ENCODE data around the gene ABCC2. TPM values are rescaled to one million over a fixed set of nuclear protein-coding genes. Genes with fewer than 3 reads are reported as not detected.
"Not testable (repeated sequence)": the region's sequence is repeated elsewhere in the genome, so short reads cannot be mapped to it uniquely, and the experiment has no call there.

ABCC2 gene
- polyA plus RNA-seq, 2 donors = 0.20 to 0.35 TPM

- no peaks in the 10 kb centered on the region for H3K36me3 ChIP-seq (ENCODE audit: control insufficient read depth in 2 of 2, insufficient read depth in 2 of 2, low read length in 1 of 2)
- no peak overlapping the region for H3K27ac ChIP-seq (ENCODE audit: low read depth in 2 of 2, low read length in 1 of 2)
- H3K27me3 ChIP-seq (ENCODE audit: control insufficient read depth in 1 of 2, insufficient read depth in 2 of 2, low read length in 2 of 2) = no peaks in the 10 kb centered on the region
- 88 to 90% methylated on average over 3 of the region's 3 CpGs for WGBS, 2 donors
- no peaks in the 10 kb centered on the region for H3K4me1 ChIP-seq (ENCODE audit: control insufficient read depth in 2 of 2, insufficient read depth in 2 of 2, low read length in 1 of 2)
- no peak overlapping the region for H3K4me3 ChIP-seq (ENCODE audit: low read depth in 1 of 2, low read length in 2 of 2)
- H3K9me3 ChIP-seq (ENCODE audit: control insufficient read depth in 2 of 2, insufficient read depth in 1 of 2, low read depth in 1 of 2, low read length in 1 of 2) = no peaks in the 10 kb centered on the region
Observed at GRCh38 chr10:99827936-99828335, 45.5 kb downstream of the ABCC2 start.

- Histone ChIP-seq H3K36me3 (ENCODE audit: control insufficient read depth in 2 of 2, insufficient read depth in 2 of 2, low read length in 1 of 2) (no peaks in the 10 kb centered on the region), H3K4me1 (ENCODE audit: control insufficient read depth in 2 of 2, insufficient read depth in 2 of 2, low read length in 1 of 2) (no peaks in the 10 kb centered on the region), H3K4me3 (ENCODE audit: low read depth in 1 of 2, low read length in 2 of 2) (no peak overlapping the region), H3K27ac (ENCODE audit: low read depth in 2 of 2, low read length in 1 of 2) (no peak overlapping the region), H3K27me3 (ENCODE audit: control insufficient read depth in 1 of 2, insufficient read depth in 2 of 2, low read length in 2 of 2) (no peaks in the 10 kb centered on the region), H3K9me3 (ENCODE audit: control insufficient read depth in 2 of 2, insufficient read depth in 1 of 2, low read depth in 1 of 2, low read length in 1 of 2) (no peaks in the 10 kb centered on the region)
- 69 to 76% methylated on average over 2 of the region's 2 CpGs for WGBS, 2 donors
Observed at GRCh38 chr10:99828464-99828863, 46.0 kb downstream of the ABCC2 start.

- no peak overlapping the region for H3K4me3 ChIP-seq (ENCODE audit: low read depth in 1 of 2, low read length in 2 of 2)
- 84 to 88% methylated on average over 2 of the region's 2 CpGs for WGBS, 2 donors
- no peaks in the 10 kb centered on the region for H3K27me3 ChIP-seq (ENCODE audit: control insufficient read depth in 1 of 2, insufficient read depth in 2 of 2, low read length in 2 of 2)
- H3K9me3 ChIP-seq (ENCODE audit: control insufficient read depth in 2 of 2, insufficient read depth in 1 of 2, low read depth in 1 of 2, low read length in 1 of 2) = no peaks in the 10 kb centered on the region
- no peaks in the 10 kb centered on the region for H3K36me3 ChIP-seq (ENCODE audit: control insufficient read depth in 2 of 2, insufficient read depth in 2 of 2, low read length in 1 of 2)
- no peaks in the 10 kb centered on the region for H3K4me1 ChIP-seq (ENCODE audit: control insufficient read depth in 2 of 2, insufficient read depth in 2 of 2, low read length in 1 of 2)
- no peak overlapping the region for H3K27ac ChIP-seq (ENCODE audit: low read depth in 2 of 2, low read length in 1 of 2)
Observed at GRCh38 chr10:99832439-99832838, 50.0 kb downstream of the ABCC2 start.

GRCh38 chr10:99834410-99834809, 52.0 kb downstream of the ABCC2 start:
- no peak overlapping the region for H3K4me3 ChIP-seq (ENCODE audit: low read depth in 1 of 2, low read length in 2 of 2)
- H3K27ac ChIP-seq (ENCODE audit: low read depth in 2 of 2, low read length in 1 of 2) = no peak overlapping the region
- WGBS, 2 donors = 78 to 84% methylated on average over 4 of the region's 4 CpGs
- H3K27me3 ChIP-seq (ENCODE audit: control insufficient read depth in 1 of 2, insufficient read depth in 2 of 2, low read length in 2 of 2) = no peaks in the 10 kb centered on the region
- H3K4me1 ChIP-seq (ENCODE audit: control insufficient read depth in 2 of 2, insufficient read depth in 2 of 2, low read length in 1 of 2) = no peaks in the 10 kb centered on the region
- H3K9me3 ChIP-seq (ENCODE audit: control insufficient read depth in 2 of 2, insufficient read depth in 1 of 2, low read depth in 1 of 2, low read length in 1 of 2) = no peaks in the 10 kb centered on the region
- H3K36me3 ChIP-seq (ENCODE audit: control insufficient read depth in 2 of 2, insufficient read depth in 2 of 2, low read length in 1 of 2) = no peaks in the 10 kb centered on the region

- H3K27me3 ChIP-seq (ENCODE audit: control insufficient read depth in 1 of 2, insufficient read depth in 2 of 2, low read length in 2 of 2) = no peaks in the 10 kb centered on the region
- WGBS, 2 donors = 89 to 93% methylated on average over 8 of the region's 8 CpGs
- no peaks in the 10 kb centered on the region for H3K9me3 ChIP-seq (ENCODE audit: control insufficient read depth in 2 of 2, insufficient read depth in 1 of 2, low read depth in 1 of 2, low read length in 1 of 2)
- no peak overlapping the region for H3K4me3 ChIP-seq (ENCODE audit: low read depth in 1 of 2, low read length in 2 of 2)
- no peaks in the 10 kb centered on the region for H3K36me3 ChIP-seq (ENCODE audit: control insufficient read depth in 2 of 2, insufficient read depth in 2 of 2, low read length in 1 of 2)
- no peaks in the 10 kb centered on the region for H3K4me1 ChIP-seq (ENCODE audit: control insufficient read depth in 2 of 2, insufficient read depth in 2 of 2, low read length in 1 of 2)
- H3K27ac ChIP-seq (ENCODE audit: low read depth in 2 of 2, low read length in 1 of 2) = no peak overlapping the region
Observed at GRCh38 chr10:99835947-99836346, 53.5 kb downstream of the ABCC2 start.

- H3K27ac ChIP-seq (ENCODE audit: low read depth in 2 of 2, low read length in 1 of 2) = no peak overlapping the region
- H3K36me3 ChIP-seq (ENCODE audit: control insufficient read depth in 2 of 2, insufficient read depth in 2 of 2, low read length in 1 of 2) = no peaks in the 10 kb centered on the region
- no peaks in the 10 kb centered on the region for H3K4me1 ChIP-seq (ENCODE audit: control insufficient read depth in 2 of 2, insufficient read depth in 2 of 2, low read length in 1 of 2)
- H3K4me3 ChIP-seq (ENCODE audit: low read depth in 1 of 2, low read length in 2 of 2) = no peak overlapping the region
- H3K9me3 ChIP-seq (ENCODE audit: control insufficient read depth in 2 of 2, insufficient read depth in 1 of 2, low read depth in 1 of 2, low read length in 1 of 2) = no peaks in the 10 kb centered on the region
- H3K27me3 ChIP-seq (ENCODE audit: control insufficient read depth in 1 of 2, insufficient read depth in 2 of 2, low read length in 2 of 2) = no peaks in the 10 kb centered on the region
- WGBS, 2 donors = 48 to 66% methylated on average over 2 of the region's 2 CpGs
Observed at GRCh38 chr10:99836711-99837110, 54.3 kb downstream of the ABCC2 start.

- H3K4me1 ChIP-seq (ENCODE audit: control insufficient read depth in 2 of 2, insufficient read depth in 2 of 2, low read length in 1 of 2) = not testable (repeated sequence)
- 85% methylated on average over 2 of the region's 2 CpGs for WGBS, 2 donors
Observed at GRCh38 chr10:99840859-99841258, 58.4 kb downstream of the ABCC2 start.

GRCh38 chr10:99841746-99842145, 59.3 kb downstream of the ABCC2 start:
- peaks cover 0 to 2% of the 10 kb centered on the region in 2 donors for H3K4me1 ChIP-seq (ENCODE audit: control insufficient read depth in 2 of 2, insufficient read depth in 2 of 2, low read length in 1 of 2)
- H3K4me3 ChIP-seq (ENCODE audit: low read depth in 1 of 2, low read length in 2 of 2) = no peak overlapping the region
- no peaks in the 10 kb centered on the region for H3K9me3 ChIP-seq (ENCODE audit: control insufficient read depth in 2 of 2, insufficient read depth in 1 of 2, low read depth in 1 of 2, low read length in 1 of 2)
- WGBS, 2 donors = 88% methylated on average over 7 of the region's 7 CpGs
- no peaks in the 10 kb centered on the region for H3K27me3 ChIP-seq (ENCODE audit: control insufficient read depth in 1 of 2, insufficient read depth in 2 of 2, low read length in 2 of 2)
- no peaks in the 10 kb centered on the region for H3K36me3 ChIP-seq (ENCODE audit: control insufficient read depth in 2 of 2, insufficient read depth in 2 of 2, low read length in 1 of 2)
- H3K27ac ChIP-seq (ENCODE audit: low read depth in 2 of 2, low read length in 1 of 2) = no peak overlapping the region

More at GRCh38 chr10:99840859-99841258, 58.4 kb downstream of the ABCC2 start:
- not testable (repeated sequence) for H3K27ac ChIP-seq (ENCODE audit: low read depth in 2 of 2, low read length in 1 of 2); H3K27me3 ChIP-seq (ENCODE audit: control insufficient read depth in 1 of 2, insufficient read depth in 2 of 2, low read length in 2 of 2); H3K9me3 ChIP-seq (ENCODE audit: control insufficient read depth in 2 of 2, insufficient read depth in 1 of 2, low read depth in 1 of 2, low read length in 1 of 2); H3K36me3 ChIP-seq (ENCODE audit: control insufficient read depth in 2 of 2, insufficient read depth in 2 of 2, low read length in 1 of 2); H3K4me3 ChIP-seq (ENCODE audit: low read depth in 1 of 2, low read length in 2 of 2)

GRCh38 chr10:99843310-99843709, 60.9 kb downstream of the ABCC2 start:
- Histone ChIP-seq H3K9me3 (ENCODE audit: control insufficient read depth in 2 of 2, insufficient read depth in 1 of 2, low read depth in 1 of 2, low read length in 1 of 2) (no peaks in the 10 kb centered on the region), H3K4me1 (ENCODE audit: control insufficient read depth in 2 of 2, insufficient read depth in 2 of 2, low read length in 1 of 2) (peaks cover 0 to 2% of the 10 kb centered on the region in 2 donors), H3K27ac (ENCODE audit: low read depth in 2 of 2, low read length in 1 of 2) (no peak overlapping the region), H3K36me3 (ENCODE audit: control insufficient read depth in 2 of 2, insufficient read depth in 2 of 2, low read length in 1 of 2) (no peaks in the 10 kb centered on the region), H3K4me3 (ENCODE audit: low read depth in 1 of 2, low read length in 2 of 2) (no peak overlapping the region), H3K27me3 (ENCODE audit: control insufficient read depth in 1 of 2, insufficient read depth in 2 of 2, low read length in 2 of 2) (no peaks in the 10 kb centered on the region)
- 86 to 90% methylated on average over 3 of the region's 3 CpGs for WGBS, 2 donors

- WGBS, 2 donors = 80 to 81% methylated on average over 6 of the region's 6 CpGs
- no peaks in the 10 kb centered on the region for H3K27me3 ChIP-seq (ENCODE audit: control insufficient read depth in 1 of 2, insufficient read depth in 2 of 2, low read length in 2 of 2)
- H3K36me3 ChIP-seq (ENCODE audit: control insufficient read depth in 2 of 2, insufficient read depth in 2 of 2, low read length in 1 of 2) = no peaks in the 10 kb centered on the region
- H3K27ac ChIP-seq (ENCODE audit: low read depth in 2 of 2, low read length in 1 of 2) = no peak overlapping the region
- H3K9me3 ChIP-seq (ENCODE audit: control insufficient read depth in 2 of 2, insufficient read depth in 1 of 2, low read depth in 1 of 2, low read length in 1 of 2) = no peaks in the 10 kb centered on the region
- H3K4me3 ChIP-seq (ENCODE audit: low read depth in 1 of 2, low read length in 2 of 2) = no peak overlapping the region
- H3K4me1 ChIP-seq (ENCODE audit: control insufficient read depth in 2 of 2, insufficient read depth in 2 of 2, low read length in 1 of 2) = peaks cover 0 to 2% of the 10 kb centered on the region in 2 donors
Observed at GRCh38 chr10:99844433-99844955, 62.1 kb downstream of the ABCC2 start.
